GM19395 (cell line): ENCODE measurements around the gene TADA2B.

ENCODE experiments used
- ATAC-seq: cut with Tn5 transposase; IDR thresholded peaks from one replicate; pipeline ENCODE4 v1.9.1; 2021; ENCODE audit warnings: mild to moderate bottlenecking, moderate library complexity; ENCODE audit not compliant: unreplicated experiment

The TADA2B gene

DNA sequence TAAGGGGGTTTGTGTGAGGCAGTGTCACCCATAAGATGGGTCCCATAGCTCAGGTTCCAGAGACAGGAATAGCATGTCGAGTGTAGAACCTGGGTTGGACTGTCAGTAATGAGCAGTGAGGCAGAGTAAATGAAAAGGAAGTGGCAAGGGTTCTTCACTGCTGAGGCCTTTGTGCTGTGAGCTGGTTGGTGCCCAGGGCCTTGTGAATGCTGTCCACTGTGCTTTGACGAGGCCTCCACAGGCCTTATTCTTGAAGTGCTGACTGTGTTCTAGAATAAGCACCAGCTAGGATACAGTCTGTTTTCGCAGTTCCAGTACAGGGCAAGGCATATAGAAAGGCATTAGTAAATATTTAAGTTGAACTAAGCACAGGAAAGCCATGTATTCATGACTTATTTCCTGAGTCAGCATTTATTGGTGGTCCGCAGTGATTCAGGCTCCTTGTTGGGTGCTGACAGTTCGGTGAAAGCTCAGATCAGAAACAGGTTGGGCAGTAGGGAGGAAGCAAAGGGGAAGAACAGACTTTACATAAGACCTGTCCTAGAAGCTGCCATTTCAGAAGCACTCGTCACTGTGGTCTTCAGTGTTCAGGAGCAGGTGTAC lies 25.6 kb upstream of the TADA2B start:
- no peak for ATAC-seq

DNA sequence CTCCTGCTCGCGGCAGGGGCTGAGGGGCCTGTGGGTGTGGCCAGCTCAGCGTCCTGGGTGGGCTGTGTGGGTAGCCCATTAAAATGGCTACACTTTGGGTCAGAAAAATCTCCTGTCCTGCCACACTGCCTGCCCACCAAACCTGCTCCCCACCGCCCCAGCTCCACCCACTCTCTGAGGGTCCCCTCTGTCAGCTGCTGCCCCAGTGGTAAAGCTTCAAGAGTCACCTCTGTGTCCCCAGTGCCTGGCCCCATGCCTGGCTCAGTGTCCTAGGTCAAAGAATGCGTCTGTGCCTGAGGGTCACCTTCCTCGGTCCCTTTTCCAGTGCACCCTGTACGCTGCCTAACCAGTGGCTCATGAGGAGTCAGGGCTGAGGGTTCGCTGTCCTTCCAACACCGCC lies 24.9 kb upstream of the TADA2B start:
- no peak for ATAC-seq

DNA sequence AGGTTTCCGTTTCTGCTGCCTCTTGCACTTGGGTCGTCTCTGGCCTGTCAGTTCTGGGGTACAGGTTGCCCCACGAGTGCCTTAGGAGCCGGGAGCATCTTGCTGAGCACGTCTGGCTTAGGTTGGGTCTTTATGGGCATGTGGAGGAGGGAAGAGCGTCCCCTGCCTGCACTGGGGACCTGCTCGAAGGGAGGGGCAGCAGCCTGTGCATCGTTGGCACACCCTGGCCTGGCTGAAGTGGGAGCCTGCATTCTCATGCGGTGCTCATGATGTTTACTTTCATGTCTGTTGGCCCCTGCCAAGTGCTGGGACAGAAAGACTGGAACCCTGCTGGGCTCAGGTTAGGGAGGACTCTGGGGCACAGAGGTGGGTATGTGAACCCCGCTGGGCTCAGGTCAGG lies 23.8 kb upstream of the TADA2B start:
- no peak for ATAC-seq

DNA sequence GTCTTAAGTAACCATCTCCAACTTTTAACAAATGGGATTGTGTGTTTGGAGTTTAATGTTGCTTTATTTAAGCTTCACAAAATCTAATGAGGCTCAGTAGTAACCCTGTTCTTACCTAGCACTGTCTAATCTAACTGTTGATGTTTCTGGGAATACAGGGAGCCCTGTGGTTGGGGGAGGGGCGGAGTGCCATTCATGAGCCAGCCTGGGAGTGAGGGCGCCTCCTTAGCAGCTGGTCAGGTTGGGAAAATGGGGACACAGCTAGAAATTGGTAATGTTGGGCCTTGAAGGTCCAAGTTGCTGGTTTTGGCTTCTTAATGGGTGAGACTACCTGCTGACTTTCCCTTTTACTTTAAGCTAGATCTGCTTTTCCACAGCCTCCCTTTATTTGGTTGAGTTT lies 22.9 kb upstream of the TADA2B start:
- ATAC-seq: no peak

DNA sequence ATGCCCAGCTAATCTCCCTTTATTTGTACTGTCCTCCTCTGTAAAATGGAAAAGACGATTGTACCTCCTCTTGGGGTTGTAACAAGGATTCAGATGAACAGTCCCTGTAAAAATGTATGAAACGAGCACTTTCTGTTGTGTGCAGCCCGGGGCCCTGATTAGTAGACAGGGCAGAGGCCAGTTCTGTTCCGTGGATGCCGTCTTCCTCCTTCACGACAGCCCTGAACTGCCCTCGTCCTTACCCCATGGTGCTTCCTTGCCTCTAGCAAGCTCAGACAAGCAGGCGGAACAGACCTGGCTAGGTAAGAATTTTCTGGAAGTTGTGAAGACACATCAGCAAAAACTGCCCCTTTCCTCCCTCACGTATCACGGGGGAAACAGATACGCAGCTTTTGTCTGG lies 22.3 kb upstream of the TADA2B start:
- no peak for ATAC-seq

DNA sequence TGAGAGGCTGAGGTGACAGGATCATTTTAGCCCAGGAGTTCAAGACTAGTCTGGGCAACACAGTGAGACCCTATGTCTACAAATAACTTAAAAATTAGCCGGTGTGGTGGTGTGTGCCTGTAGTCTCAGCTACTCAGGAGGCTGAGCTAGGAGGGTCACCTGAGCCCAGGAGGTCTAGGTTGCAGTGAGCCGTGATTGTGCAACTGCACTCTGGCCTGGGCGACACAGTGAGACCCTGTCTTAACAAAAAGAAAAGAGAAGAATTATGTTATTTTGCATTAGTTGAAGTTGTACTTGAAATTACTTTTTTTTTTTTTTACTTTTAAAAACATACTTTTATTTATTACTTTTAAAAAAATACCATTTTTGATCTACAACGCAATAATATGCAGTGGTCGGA lies 21.8 kb upstream of the TADA2B start:
- no peak for ATAC-seq

DNA sequence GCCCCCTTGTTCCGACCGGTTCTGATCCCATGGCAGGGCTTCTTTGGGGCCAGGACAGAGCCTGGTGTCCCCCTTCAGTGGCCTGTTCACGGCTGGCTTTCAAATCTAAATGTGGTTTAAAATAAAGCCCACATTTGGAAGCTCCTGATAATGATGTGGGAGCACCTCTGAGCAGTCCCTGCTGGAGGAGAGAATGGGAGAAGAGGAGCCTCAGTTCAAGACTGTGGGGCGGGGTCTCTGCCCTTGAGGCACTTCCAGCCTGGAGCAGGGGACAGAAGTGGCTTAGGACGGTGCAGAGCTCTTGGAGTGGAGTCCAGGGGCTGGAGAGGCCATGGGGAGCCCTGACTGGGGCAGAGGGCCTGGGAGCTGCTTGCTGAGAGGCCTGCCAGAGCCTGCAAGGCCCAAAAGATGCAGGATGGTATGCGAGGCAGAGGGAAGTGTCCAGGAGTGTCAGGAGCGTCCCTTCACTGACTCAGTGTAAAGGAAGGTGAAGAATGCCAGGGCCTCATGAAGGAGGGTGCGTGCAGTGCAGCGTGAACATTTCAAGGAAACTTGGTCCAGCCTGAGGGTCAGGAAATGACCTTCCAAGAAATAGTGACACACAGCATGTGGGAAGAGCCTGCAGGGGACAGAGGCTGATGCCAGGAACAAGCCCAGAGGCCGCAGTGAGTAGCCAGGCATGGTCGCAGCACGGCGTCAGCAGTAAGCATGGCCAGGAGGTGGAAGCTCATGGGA lies 21.1 kb upstream of the TADA2B start:
- ATAC-seq: no peak

DNA sequence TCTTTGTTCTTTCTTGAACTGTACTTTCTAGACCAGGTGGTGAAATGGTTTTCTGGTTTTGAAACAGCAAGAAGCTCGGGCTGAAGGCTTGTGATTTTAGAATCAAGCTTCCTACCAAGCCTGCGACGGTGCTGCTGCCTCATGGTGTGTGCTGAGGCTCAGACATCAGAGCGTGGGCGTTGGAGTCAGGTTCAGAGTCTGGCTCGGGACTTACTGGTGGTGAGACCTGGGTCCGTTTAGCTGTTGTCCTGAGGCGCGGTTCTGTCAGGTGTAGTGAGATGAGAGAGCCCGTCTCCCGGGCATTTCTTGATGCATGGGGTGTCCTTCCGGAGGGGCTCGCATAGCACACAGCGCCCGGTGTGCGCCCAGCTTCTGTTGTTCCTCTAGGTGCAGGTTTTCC lies 19.7 kb upstream of the TADA2B start:
- no peak for ATAC-seq

DNA sequence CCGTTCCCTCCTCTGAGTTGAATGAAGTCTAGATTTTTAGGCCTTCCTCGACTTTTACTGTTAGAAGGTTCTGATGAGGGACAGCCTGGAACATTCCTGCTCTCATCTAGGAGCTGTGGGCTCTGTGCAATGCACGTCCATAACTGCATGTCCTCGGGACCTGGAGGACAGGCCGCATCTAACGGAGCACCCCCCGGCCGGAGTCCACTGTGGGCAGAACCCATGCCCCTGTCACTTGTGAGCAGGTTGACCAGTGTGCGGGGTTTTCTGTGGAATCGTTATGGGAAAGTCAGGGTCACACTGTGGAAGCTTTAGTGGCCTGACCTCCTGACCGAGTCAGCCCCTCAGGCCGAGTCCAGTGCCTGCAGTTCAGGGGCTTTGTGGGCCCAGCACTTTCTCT lies 19.3 kb upstream of the TADA2B start:
- no peak for ATAC-seq

DNA sequence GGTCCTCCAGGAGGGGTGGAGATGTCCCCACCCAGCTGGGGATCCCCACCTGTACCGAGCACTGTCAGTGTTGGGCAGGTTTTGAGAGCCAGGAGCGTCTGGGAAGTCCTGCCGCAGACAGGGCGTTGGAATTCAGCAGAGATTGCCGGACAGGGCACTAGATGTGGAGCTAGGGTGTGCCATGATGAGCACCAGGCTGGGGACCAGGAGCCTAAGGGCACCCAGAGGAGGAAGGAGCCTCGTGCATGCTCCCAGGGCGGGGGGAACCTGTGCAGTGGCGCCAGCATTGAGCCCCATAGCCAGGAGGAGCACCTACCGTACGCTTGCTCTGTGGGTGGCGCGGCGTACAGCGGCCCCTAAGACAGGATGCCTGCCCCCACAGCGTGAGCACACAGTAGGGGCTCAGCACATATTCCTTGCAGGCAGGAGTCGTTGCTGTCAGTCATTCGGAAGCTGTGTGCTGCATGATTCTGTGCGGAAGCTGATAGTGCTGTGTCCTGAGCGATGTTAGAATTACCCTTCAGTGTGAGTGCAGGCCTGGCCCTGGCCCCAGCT lies 18.8 kb upstream of the TADA2B start:
- ATAC-seq: no peak

DNA sequence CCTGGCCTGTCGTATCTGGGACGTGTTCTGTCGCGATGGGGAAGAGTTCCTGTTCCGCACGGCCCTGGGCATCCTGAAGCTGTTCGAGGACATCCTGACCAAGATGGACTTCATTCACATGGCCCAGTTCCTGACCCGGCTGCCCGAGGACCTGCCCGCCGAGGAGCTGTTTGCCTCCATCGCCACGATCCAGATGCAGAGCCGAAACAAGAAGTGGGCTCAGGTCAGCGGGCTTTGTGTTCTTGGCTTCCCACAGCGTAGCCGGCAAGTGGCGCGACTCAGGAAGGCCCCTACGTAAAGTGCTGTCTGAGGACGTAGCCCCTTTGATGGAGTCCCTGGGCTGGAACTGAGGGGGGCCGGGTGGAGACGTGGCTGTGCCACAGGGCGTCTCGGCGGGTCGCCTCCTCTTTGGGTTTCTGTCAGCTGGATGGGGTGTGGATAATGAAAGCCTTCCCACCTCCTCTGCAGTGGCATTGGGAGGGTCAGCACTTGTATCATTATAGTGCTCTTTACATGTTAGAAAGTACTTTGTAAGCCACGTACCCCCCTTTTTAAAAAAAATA lies 18.1 kb upstream of the TADA2B start:
- ATAC-seq: no peak

DNA sequence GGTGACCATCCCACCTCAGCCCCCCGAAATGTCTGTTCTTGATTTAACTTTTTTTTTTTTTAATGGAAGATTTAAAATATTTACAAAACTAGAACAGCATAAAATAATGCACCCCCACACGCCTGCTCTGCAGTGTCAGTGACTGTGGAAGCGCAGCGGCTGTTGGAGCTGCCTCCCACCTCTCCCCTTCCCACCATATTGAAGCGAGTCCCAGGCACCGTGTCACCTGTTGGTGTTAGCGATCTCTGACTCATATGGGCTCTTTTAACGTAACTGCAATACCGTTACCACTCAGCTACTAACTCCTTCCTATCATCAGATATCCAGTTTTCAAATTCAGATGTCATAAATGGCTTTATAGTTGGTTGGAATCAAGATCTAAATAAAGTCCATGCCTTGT lies 17.1 kb upstream of the TADA2B start:
- no peak for ATAC-seq

DNA sequence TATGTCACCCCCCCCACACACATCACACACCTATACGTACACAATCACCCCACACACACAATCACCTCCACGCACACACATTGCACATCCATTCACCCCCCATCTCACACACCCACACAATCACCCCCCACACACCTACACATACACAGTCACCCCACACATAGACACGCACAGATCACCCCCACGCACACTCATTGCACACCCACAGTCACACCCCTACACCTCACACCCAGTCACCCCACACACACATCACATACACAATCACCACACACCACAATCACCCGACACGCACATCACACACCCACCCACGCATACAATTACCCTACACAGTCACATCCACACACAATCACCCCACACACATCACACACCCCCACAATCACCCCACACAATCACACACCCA lies 15.9 kb upstream of the TADA2B start:
- ATAC-seq: no peak

DNA sequence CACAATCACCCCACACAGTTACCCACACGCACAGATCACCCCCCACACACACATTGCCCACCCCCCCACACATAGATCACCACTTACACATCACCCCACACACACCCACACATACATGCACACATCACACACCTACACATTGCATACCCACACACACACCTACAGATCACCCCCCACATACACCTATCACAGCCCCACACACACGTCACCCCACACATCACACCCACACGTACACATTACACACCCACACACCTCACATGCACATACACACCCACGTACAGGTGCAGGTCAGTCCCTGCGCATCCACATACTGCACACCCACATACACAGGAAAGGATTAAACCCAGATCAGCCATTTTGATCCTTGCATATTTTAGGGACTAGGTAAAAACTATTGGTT lies 15.3 kb upstream of the TADA2B start:
- ATAC-seq: no peak

DNA sequence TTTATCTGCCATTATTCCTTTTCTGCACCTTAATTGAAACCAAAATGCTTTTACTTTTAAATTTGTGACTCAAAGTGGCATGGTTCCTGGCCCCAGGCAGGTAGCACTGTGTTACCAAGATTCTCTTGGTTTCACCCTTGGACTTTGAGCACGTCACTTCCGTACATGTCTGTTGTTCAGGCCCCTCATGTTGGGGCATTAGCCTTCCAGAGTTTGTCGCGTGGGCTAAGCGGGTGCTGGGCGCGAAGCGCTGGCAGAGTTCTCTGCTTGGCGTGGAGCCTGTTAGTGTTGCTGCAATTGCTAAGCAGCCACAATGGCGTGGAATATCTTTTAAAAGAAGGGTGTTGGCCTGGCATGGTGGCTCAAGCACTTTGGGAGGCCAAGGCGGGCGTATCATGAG lies 14.0 kb upstream of the TADA2B start:
- no peak for ATAC-seq

DNA sequence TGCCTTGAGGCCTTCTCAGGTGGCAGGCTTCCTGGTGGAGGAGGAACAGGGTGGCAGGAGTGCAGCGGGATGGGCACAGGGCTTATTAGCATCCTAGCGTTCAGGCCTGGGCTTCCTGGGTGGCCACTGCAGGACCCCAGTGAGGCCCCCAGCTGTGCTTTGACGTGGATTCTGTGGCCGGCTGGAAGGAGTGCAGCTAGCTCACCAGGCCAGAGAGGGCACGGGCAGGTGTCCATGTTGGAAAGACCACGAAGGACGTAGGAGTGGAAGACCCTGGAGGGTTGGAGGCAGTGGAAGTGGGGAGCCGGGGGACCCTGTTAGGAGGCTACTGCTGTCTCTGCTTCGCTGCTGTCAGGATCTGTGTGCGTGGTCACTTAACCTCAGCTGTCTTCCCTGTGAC lies 13.3 kb upstream of the TADA2B start:
- ATAC-seq: no peak

DNA sequence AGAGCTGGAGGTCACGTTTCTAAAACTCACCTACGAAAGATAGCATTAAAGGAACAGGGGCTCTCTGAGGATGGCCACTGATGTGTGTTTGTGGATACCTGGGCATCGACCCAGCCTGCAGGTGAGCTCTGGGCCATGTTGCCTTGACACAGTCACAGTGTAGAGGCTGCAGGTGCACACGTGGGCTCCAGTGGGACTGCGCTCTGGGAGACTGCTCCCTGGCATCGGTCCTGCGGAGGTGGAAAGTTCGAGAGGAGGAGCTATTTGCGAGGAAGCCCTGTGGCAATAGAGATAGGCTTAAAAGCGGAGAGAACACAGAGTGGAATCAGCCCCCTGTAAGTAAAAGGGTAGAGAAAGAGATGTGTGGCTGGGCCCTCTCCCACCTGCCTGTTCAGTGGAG lies 12.3 kb upstream of the TADA2B start:
- ATAC-seq: no peak

DNA sequence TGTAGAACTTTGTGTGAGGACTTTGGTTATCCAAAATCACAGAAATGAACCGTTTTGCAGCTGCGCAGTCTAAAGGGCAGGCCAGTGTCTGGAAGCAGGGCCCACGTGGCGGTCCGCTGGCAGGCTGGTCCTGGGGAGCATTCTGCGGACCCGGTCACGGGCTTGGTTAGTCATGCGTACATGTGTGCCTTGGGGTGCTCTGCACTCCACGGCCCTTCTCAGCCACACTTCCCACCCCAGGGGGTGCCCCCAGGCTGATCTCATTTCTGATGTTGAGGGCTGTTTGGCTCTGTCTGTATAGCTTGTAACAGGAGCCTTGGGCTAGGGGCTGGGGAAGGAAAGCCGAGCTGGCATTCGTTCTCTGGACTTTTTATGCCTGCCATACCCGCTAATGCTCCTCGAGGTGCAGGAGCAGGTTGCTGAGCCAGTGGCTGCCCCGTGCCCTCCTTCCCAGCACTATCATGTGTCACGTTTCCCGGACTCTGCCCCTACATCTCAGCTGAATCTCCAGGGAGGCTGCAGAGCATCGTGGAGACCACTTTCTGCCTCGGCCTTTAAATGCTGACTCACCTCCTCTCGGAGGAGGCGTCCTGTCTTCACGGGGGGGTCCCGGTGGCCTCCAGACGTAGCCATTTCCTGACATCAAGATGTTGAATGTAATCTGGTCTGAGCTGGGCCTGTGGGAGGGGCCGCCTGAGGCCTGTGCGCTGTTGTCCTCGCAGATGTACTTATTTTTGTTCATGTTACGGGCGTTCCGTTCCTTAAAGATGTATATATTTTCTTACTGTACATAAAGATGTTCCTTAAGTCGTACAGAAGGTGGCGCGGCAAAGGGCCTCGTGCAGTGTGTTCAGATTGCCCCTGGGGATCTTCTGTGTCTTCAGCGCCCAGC lies 11.4 kb upstream of the TADA2B start:
- no peak for ATAC-seq

DNA sequence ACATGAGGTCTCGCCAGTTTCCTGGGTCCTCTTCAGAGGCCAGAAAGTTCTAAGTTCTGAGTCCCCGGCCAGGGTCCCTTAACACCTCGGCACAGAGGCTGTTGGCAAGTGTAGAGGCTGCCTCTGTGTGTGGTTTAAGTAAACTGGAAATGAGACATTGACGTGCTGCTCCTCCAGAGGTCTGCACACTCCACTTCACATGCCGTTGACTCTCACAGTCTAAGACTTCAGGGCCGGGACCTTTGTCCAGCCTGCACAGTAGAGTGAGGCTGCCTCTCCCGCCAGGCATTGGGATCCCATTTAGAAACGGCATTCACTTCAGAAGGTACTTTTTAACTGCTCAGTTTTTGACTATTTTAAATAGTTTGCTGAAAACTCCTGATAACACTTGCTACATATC lies 10.6 kb upstream of the TADA2B start:
- no peak for ATAC-seq

DNA sequence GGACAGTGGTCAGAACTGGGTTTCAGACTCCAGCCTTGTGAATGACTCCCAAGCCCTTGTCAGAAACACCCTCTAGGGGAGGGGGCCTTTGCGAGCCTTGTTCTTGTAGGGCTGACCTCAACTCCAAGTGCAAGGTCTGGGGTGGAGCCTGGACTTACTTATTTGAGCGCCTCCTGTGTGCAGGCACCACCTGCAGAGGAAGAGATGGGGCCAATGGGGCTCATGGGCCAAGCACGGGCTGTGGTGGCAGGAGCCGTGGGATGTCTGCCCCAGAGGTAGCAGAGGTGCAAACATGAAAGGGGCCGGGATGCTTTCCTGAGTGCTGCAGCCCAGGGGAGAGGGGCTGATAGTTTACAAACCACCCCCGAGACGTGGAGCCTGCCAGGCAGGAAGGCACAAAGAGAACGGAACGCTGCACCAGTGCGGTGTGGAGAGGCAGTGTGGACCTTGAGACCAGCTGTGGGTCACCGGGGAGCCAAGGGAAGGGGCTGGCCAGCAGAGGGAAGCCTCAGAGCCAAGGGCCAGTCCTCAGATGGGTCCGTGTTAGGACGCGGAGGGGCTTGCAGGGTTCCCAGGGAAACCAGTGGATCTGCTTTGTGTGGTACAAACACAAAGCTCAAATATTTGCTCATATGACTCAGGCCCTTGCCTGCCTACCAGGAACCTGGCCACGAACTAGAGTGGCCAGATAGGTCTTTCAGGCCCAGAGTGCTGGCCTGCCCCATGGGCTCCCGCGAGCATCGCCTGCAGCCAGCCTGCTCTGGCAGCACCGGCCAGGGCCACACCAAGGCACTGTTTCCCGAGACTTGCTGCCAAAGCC lies 8.7 kb upstream of the TADA2B start:
- no peak for ATAC-seq

DNA sequence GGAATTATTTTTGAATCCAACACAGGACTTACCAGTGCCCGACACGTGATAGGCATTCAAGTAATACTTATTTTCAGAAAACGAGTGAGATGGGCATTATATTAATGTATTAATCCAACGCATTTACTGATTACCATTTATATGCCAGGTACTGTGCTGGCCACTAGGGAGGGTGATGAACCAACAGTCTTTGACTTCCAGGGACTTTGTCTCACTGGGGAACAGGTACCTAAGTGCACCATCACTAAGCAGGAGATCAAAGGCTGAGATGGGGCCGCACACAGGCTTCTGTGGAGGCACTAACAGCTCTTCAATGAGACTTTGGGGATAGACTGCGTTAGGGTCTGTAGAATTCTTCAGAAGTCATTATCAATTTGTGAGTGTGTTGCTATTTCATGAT lies 5.7 kb upstream of the TADA2B start:
- ATAC-seq: no peak
